ENCODE measurements around the gene KIZ. TPM values are rescaled to one million over a fixed set of nuclear protein-coding genes. Genes with fewer than 3 reads are reported as not detected.

The KIZ gene
- total and polyA plus RNA-seq, 2 of the 4 experiments (the other 2 are of a cell fraction): 9.9 to 14.0 TPM

GRCh38 chr20:21206584-21206983, 80.7 kb downstream of the KIZ start:
- no TSS peak for BruUV-seq (replicated peaks)
- Histone ChIP-seq H2BK5ac (ENCODE audit: low read depth, low read length, poor library complexity, severe bottlenecking) (no peak overlapping the region), H2BK15ac (ENCODE audit: low read depth, low read length) (no peak overlapping the region), H3K9me1 (ENCODE audit: insufficient read depth, low read length) (no peaks in the 10 kb centered on the region), H4K20me1 (ENCODE audit: insufficient read depth, low read length) (no peaks in the 10 kb centered on the region), H3K27ac (ENCODE audit: insufficient read depth, low read length) (no peak overlapping the region), H4K8ac (ENCODE audit: low read depth in 2 of 2, low read length in 2 of 2) (no peak overlapping the region), H3K14ac (replicated peaks; ENCODE audit: low read depth, low read length) (no peak overlapping the region), H2BK20ac (ENCODE audit: low read depth, low read length) (no peak overlapping the region), H2AK5ac (ENCODE audit: low read depth, low read length) (no peak overlapping the region), H2AK9ac (replicated peaks; ENCODE audit: low read depth, low read length, poor library complexity) (no peak overlapping the region), H4K5ac (ENCODE audit: low read depth, low read length) (no peak overlapping the region), H3K4me2 (ENCODE audit: low read depth, low read length) (no peak overlapping the region), H3K4ac (ENCODE audit: low read depth, low read length) (no peak overlapping the region), H3K79me1 (ENCODE audit: low read depth in 1 of 2, low read length in 2 of 2) (no peaks in the 10 kb centered on the region), H3K27me3 (ENCODE audit: control insufficient read depth, insufficient read depth, low read length) (no peaks in the 10 kb centered on the region), H3K18ac (ENCODE audit: low read depth, low read length) (no peak overlapping the region), H3K9ac (ENCODE audit: low read depth, low read length) (no peak overlapping the region), H3K56ac (ENCODE audit: extremely low read depth, insufficient read depth, low read length) (no peak overlapping the region), H3K4me1 (ENCODE audit: control insufficient read depth, insufficient read depth, low read length) (no peaks in the 10 kb centered on the region), H3K9me3 (ENCODE audit: control insufficient read depth, insufficient read depth, low read length) (no peaks in the 10 kb centered on the region), H3K4me3 (ENCODE audit: insufficient read depth, low read depth, low read length) (no peak overlapping the region), H2BK120ac (ENCODE audit: low read depth, low read length) (no peak overlapping the region), H3K36me3 (ENCODE audit: control insufficient read depth, insufficient read depth, low read length) (no peaks in the 10 kb centered on the region), H2AFZ (replicated peaks; ENCODE audit: low read length, poor library complexity) (no peak overlapping the region), H3K23ac (ENCODE audit: low read depth, low read length) (no peak overlapping the region), H4K91ac (ENCODE audit: insufficient read depth, low read depth, low read length) (no peak overlapping the region)
- ATAC-seq (ENCODE audit: low read depth): no peak
- DNase-seq: no peak
- dilution Hi-C loops (cut with HindIII; ENCODE audit: low sequenced_read_pairs, unreplicated experiment) (no loop called here), intact Hi-C loops (cut with micrococcal nuclease) (no loop called here), in situ Hi-C loops (cut with MboI; ENCODE audit: low sequenced_read_pairs) (no loop called here)
- no peak for TF ChIP-seq CTCF (conservative IDR thresholded peaks at IDR 0.05; ENCODE audit: low read depth, low read length)
- CTCF ChIA-PET: no interaction called here
- POLR2A ChIA-PET (ENCODE audit: unreplicated experiment): no interaction called here
- WGBS, 2 experiments (ENCODE audit: extremely low coverage in 2 of 2, insufficient read length in 1 of 2): no CpG with 5 or more reads among the region's 3 CpGs

All from IMR-90 (cell line).